ENCODE data around the gene PTPN18. TPM values are rescaled to one million over a fixed set of nuclear protein-coding genes. Genes with fewer than 3 reads are reported as not detected.

The PTPN18 gene
- total RNA-seq, 2 donors from 2014 or later, result 61.7 to 156 TPM

DNA sequence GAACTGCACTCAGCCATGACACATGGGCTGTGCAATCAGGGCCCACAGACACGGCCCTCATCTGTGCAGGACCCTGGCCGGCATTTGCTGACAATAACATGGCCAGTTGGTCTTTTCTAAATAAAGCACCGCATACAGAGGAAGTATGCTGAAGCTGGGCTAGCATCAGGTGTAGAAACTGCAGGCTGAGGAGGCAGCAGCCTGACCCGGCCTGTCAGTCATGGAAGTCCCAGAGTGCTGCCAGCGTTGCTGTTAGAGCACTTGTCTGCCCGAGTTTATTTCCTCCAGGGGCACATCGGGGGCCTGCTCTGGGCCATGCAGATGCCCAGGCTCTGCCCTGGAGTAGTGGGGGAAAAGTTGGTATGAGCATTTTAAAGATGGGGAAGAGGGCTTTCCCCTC lies 4.1 kb upstream of the PTPN18 start:
- Histone ChIP-seq H3K4me3 (no peak overlapping the region), H3K36me3 (replicated peaks in 1 of 2; ENCODE audit: insufficient read depth in 1 of 2, low read depth in 2 of 2) (peaks cover 0 to 8% of the 10 kb centered on the region in 2 donors), H3K27ac (no peak overlapping the region), H3K4me1 (peaks cover 34% of the 10 kb centered on the region), H3K27me3 (no peaks in the 10 kb centered on the region), H3K9me3 (no peaks in the 10 kb centered on the region)
- 59 to 67% methylated on average over 4 to 7 of the region's 7 CpGs for WGBS, 2 donors
- TF ChIP-seq POLR2A (IDR thresholded peaks at IDR 0.05), result no peak
- TF ChIP-seq, protein P1, sequence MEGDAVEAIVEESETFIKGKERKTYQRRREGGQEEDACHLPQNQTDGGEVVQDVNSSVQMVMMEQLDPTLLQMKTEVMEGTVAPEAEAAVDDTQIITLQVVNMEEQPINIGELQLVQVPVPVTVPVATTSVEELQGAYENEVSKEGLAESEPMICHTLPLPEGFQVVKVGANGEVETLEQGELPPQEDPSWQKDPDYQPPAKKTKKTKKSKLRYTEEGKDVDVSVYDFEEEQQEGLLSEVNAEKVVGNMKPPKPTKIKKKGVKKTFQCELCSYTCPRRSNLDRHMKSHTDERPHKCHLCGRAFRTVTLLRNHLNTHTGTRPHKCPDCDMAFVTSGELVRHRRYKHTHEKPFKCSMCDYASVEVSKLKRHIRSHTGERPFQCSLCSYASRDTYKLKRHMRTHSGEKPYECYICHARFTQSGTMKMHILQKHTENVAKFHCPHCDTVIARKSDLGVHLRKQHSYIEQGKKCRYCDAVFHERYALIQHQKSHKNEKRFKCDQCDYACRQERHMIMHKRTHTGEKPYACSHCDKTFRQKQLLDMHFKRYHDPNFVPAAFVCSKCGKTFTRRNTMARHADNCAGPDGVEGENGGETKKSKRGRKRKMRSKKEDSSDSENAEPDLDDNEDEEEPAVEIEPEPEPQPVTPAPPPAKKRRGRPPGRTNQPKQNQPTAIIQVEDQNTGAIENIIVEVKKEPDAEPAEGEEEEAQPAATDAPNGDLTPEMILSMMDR (IDR thresholded peaks at IDR 0.05), result no peak
- intact Hi-C loops (cut with DNase I), result no loop called here
- DNase-seq (no peak), ATAC-seq (no peak)

DNA sequence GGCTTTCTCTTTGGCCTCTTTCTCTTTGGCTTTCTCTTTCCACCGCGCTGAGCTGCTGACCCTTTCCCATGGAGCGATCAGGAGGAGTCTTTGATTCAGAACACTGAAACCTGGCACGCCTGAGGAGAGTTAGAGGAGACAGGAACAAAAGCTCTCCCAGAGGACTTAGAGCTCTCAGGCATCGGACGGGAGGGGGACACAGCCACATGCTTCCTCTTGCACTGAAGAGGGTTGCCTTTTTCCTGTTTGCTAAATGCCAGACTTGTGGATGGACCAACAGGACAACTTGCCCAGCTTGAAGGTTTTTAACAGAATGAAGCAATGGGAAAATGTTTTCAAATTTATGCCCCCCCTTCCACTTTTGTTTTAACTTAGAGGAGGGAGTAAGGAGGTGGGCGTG lies 3.6 kb upstream of the PTPN18 start:
- intact Hi-C loops (cut with DNase I), result no loop called here
- ATAC-seq (no peak), DNase-seq (no peak)
- H3K4me1 ChIP-seq, result peaks cover 39% of the 10 kb centered on the region
- no peaks in the 10 kb centered on the region for H3K9me3 ChIP-seq
- no peaks in the 10 kb centered on the region for H3K27me3 ChIP-seq
- H3K36me3 ChIP-seq (replicated peaks in 1 of 2; ENCODE audit: insufficient read depth in 1 of 2, low read depth in 2 of 2), result peaks cover 0 to 7% of the 10 kb centered on the region in 2 donors
- H3K4me3 ChIP-seq, result no peak overlapping the region
- TF ChIP-seq, protein P1 (IDR thresholded peaks at IDR 0.05), result no peak
- TF ChIP-seq POLR2A (IDR thresholded peaks at IDR 0.05), result no peak
- WGBS, 2 donors, result 84 to 94% methylated on average over 7 of the region's 7 CpGs
- no peak overlapping the region for H3K27ac ChIP-seq

DNA sequence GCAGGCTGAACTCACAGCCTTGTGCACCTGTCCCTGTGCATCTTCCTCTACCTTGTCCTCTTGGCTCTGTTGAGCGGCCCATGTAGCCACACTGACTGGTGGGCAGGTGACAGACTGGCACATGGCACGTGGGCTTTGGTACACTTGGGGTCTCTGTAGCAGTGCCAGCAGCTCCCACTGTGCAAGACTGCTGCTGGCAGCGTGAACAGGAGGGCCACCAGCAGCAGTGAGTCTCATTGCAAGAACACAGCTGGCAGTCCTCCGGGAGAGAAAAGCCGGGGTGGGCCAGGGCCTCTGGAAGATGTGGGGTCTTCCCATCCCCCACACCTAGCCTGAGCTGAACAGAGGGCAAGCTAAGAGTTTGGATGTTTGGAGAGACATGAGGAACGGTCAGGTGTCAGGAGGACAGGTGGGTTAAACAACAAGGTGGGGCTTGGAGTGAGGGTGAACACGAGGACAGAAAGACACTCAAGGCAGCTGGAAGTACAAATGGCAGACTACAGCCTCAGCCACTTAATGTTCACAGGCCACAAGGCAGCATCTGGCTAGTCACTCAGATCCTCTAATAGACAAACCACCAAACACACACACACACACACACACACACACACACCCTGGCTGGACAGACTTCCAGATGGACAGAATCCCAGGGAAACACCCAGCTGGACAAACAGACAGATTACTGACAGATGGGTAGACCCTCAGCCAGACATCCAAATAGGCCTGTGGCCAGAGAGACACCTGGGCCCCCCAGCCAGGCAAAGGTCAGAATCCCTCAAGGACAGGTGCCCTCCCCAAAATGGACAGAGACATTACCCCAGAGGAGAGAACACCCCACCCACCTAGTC lies 2.3 kb upstream of the PTPN18 start:
- intact Hi-C loops (cut with DNase I), result no loop called here
- peak in 2 of 4 donors; percentile 33 to 42 for DNase-seq
- Histone ChIP-seq H3K4me1 (peaks cover 39% of the 10 kb centered on the region), H3K4me3 (no peak overlapping the region), H3K36me3 (replicated peaks in 1 of 2; ENCODE audit: insufficient read depth in 1 of 2, low read depth in 2 of 2) (no peaks in the 10 kb centered on the region), H3K9me3 (no peaks in the 10 kb centered on the region), H3K27me3 (no peaks in the 10 kb centered on the region), H3K27ac (peak overlapping the region in 3 of 4 donors; percentile 1 to 87 (median 48))
- ATAC-seq, result no peak
- WGBS, 2 donors, result 58 to 62% methylated on average over 5 to 7 of the region's 7 CpGs
- TF ChIP-seq, protein P1 (IDR thresholded peaks at IDR 0.05), result no peak
- no peak for TF ChIP-seq POLR2A (IDR thresholded peaks at IDR 0.05)

DNA sequence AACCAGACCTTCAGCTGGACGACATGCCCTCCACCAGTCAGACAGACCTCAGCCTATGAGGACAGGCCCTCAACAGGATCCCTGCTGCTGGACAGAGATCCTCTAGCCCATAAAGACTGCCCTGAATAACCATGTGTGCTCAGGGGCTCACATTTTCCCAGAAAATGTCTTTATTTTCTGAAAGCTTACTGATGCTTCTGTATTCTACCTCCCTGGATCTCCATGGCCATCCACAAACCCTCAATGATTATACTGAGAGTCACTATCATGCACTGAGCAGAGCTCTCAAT lies 1.8 kb upstream of the PTPN18 start:
- intact Hi-C loops (cut with DNase I), result no loop called here
- no peaks in the 10 kb centered on the region for H3K36me3 ChIP-seq (replicated peaks in 1 of 2; ENCODE audit: insufficient read depth in 1 of 2, low read depth in 2 of 2)
- no peaks in the 10 kb centered on the region for H3K9me3 ChIP-seq
- H3K4me1 ChIP-seq, result peaks cover 39% of the 10 kb centered on the region
- no peak for ATAC-seq
- H3K27me3 ChIP-seq, result no peaks in the 10 kb centered on the region
- WGBS, 2 donors, result 24% methylated on average over 1 of the region's 1 CpG; no CpG with 5 or more reads in 1 of the 2 donors
- DNase-seq, result no peak
- H3K27ac ChIP-seq, result peak overlapping the region in 2 of 4 donors; percentile 10 to 87
- TF ChIP-seq, protein P1 (IDR thresholded peaks at IDR 0.05), result no peak
- TF ChIP-seq POLR2A (IDR thresholded peaks at IDR 0.05), result no peak
- no peak overlapping the region for H3K4me3 ChIP-seq

DNA sequence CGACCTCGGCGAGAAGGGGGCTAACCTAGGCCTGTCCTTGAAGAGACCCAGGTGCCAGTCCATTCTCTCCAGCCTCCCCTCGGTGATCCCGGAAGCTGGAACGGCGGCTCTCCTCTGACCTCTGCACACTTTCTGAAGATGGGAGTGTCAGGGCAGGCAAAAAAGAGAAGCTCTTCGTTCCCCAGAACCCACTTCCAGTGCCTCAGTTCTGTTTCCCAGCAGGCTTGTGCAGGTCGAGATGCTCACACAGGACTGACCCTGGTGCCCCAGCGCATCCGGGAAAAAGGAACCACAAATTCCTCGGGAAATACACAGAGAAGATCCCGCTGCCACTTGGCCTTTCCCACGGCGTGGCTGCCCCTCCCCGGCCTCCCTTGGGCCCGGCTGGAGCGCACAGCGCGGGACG lies 681 bp upstream of the PTPN18 start:
- WGBS, 2 donors, result 9 to 15% methylated on average over 10 to 21 of the region's 21 CpGs
- H3K27ac ChIP-seq, result peak overlapping the region; percentile 75 to 89 (median 86)
- H3K4me1 ChIP-seq, result peaks cover 39% of the 10 kb centered on the region
- H3K4me3 ChIP-seq, result peak overlapping the region; percentile 38 to 49
- no peaks in the 10 kb centered on the region for H3K36me3 ChIP-seq (replicated peaks in 1 of 2; ENCODE audit: insufficient read depth in 1 of 2, low read depth in 2 of 2)
- no peaks in the 10 kb centered on the region for H3K9me3 ChIP-seq
- ATAC-seq (no peak), DNase-seq (peak in 1 of 4 donors; percentile 21)
- no peaks in the 10 kb centered on the region for H3K27me3 ChIP-seq
- TF ChIP-seq, protein P1 (IDR thresholded peaks at IDR 0.05), result no peak
- no peak for TF ChIP-seq POLR2A (IDR thresholded peaks at IDR 0.05)
- intact Hi-C loops (cut with DNase I), result no loop called here
